Occipital lobe (tissue), 2 donors: ENCODE data around the gene CHKA. TPM values are rescaled to one million over a fixed set of nuclear protein-coding genes. Genes with fewer than 3 reads are reported as not detected.

Source experiments
- DNase-seq: peaks from one replicate; lab custom pipeline; 2025; lab: John Stamatoyannopoulos, UW
- total RNA-seq: library from RNA; depleted of rRNA; stranded (reverse); fragments of >200 nt; gene quantifications from one replicate; pipeline ENCODE4 v1.2.3, GENCODE V29; 2014

Gene CHKA
- total RNA-seq, 1 donor from 2014 or later: 32.8 TPM

DNA sequence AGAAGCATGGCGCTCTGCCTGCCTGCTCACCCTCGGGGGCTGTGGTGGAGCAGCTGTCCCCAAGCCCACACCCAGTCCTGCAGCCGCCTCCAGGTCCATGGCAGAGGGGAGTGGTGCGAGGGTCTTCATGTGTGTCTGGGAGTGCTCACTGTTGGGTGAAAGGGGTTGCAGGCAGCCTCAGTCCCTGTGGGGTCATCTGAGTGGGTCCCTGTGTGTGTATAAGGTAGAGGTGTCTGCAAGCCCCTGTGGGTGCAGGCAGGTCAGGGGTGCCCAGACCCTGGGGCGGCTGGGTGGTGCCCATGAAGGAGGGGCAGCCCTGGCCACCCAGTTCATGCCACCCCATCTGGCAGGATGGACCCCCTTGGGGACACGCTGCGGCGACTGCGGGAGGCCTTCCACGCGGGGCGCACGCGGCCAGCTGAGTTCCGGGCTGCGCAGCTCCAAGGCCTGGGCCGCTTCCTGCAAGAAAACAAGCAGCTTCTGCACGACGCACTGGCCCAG, 106.2 kb downstream of the CHKA start:
- DNase-seq: no peak

DNA sequence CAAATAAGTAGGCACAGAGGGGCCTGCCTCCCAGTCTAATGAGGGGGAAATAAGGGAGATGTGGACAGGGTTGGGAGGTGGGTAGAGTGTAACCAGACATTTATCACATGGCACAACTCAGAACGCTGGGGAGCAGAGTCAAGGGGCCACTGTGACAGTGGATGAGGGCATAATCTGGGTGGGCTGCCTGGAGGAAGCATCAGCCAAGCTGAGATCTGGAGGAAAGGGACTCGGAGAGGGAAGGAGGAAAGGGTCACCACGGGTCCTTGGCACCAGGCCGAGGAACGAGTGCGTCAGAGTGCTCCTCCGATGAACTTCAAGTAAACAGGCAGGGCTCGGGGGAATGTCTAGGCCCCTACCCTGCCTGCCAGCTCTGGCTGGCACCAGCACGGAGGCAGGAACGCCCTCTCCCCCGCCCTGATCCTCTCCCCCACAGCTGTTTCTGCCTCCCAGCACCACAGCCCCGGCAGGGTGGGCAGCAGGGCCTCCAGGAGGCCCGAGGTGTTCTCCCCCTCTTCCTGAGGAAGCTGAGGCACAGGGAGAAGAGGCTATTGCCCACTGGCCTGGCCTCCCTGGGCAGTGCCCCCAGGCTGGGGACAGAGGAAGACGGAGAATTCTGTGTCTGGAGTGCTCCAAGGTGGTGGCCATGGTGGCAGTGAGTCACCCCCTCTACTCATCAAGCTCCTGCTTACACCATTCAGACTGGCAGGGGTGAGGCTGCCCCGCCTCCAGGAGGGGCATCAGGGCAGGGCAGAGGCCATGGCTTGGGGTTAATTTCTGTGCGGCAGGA, 106.8 kb downstream of the CHKA start:
- no peak for DNase-seq

DNA sequence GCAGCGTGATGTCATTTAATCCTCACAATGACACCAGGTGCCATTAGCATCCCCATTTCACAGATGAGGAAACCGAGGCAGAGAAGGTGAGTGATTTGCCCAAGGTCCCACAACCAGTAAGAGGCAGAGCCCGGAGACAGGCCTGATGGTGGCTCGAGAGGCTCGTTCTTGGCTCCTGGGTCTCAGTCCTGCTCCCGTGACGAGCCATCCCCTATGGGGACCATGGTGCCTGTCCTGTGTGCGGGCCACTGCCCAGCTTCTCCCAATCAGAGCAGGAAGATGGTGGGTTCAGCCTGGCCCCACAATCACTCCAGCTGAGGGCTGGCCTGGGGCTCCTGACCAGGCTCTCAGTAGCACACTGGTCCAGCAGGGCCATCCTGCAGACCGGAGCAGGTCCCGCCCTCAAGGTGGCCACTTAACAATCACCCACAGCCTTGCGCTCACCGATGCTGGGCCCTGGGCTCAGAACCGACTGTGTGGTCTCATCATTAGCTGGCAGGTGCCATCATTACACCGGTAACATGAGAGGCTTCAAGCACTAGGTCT, 107.5 kb downstream of the CHKA start:
- no peak for DNase-seq

DNA sequence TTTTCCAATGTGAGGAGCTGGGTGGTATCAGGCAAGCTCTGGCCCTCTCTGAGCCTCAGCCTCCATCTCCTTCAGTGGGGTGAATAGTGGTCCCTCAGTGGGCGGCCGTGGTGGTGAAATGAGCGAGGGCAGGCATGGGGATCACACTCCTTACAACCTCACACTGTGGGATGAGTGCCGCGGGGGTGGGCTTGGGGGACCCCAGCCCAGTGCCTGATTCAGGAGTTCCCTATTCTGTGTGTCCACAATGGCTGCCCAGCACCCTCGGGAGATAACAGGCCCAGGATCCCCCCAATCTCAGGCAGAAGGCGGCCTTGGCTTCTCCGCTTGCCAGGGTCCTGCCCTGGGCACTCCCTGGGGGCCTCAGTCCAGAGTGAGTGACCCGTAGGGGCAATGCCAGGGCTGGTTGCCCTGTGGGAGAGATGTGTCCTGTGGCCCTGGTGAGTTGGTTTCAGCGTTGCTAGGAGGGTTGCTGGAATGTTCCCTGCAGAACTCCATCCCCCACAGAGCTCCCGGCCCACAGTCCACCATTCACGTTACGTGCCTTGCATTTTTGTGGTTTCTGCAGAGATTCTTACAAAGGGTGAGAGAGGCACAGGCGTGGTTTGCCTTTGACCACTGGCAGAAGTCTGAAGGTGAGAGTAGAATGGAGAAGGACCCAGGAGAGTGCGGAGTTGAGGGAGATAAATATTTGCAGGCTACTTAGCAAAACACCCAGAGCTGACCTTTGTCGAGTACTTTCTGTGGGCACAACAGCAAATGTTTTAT, 108.2 kb downstream of the CHKA start:
- no peak for DNase-seq

DNA sequence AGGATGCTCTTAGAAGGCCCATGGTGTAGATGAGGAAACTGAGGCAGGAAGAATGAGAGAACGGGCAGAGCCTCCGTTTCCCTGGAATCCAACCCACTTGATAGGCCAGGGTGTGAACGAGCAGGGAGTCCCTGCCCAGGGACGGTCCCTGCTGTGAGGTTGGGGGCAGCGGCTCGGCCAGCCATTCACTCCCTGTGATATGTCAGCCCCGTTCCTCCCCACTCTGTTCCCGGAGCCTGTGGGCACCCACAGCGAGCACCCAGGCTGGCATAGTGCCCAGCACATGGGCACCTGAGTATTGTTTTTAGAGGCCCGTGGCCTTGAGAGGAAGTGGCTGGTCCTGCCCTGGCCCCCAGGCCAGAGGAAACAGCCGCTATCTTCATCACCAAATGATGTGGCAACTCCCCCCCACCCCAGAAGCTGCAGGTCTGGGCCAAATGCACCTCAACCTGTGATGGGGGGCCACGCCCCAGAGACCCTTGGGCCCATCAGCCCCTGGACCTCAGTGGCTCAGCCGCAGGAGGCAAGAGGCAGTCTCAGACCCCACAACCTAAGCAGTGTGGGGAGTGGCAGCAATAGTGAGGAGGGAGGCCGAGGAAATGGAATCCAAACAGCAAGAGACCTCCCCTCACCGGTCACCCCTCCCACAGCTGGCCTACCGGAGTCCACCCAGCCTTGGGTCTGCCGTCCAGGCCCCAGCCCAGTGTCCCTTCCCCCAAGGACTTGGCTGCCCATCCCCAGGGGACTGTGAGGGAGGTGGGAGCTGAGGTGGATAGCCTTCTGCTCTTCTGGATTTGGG, 108.9 kb downstream of the CHKA start:
- DNase-seq: no peak

DNA sequence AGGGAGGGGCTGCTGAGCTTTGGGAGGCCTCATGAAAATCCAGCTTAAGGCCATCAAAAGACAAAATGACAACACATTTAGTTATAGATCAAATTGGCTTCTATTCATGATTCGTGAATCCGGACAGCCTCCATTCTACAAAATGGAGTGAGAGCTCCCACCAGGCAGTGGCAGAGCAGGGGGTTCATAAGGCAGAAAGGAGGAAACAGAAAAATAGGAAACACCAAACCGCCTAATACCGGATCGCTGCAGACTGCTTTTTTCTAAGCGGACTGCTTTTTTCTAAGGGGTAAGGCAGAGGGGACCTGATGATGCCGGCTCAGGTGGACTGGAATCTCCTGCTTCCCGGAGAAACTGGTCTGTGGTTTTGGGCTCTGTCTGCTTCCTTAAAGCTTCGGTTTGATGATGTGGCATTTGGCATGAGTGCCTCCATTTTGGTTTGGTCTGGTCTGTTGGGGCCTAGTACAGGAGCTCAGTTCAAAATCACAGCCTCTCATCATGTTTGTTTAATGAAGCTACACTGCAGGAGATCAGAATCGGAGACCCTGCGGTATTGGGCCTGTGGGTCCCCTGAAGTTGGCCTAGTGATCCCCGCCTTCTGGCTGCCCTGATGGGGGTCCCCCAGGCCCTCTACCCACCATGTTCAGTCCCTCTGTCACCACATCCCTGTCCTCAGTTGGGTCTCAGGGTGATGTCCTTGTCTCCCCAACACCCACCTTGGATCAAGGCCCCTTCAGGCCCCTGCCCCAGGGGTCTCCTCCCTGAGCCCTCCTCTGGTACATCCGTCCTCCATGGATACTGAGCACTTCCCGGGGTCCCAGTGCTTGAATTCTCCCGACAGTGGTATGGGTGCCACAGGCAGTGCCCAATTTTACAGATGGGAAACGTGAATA, 109.9 kb downstream of the CHKA start:
- no peak for DNase-seq

DNA sequence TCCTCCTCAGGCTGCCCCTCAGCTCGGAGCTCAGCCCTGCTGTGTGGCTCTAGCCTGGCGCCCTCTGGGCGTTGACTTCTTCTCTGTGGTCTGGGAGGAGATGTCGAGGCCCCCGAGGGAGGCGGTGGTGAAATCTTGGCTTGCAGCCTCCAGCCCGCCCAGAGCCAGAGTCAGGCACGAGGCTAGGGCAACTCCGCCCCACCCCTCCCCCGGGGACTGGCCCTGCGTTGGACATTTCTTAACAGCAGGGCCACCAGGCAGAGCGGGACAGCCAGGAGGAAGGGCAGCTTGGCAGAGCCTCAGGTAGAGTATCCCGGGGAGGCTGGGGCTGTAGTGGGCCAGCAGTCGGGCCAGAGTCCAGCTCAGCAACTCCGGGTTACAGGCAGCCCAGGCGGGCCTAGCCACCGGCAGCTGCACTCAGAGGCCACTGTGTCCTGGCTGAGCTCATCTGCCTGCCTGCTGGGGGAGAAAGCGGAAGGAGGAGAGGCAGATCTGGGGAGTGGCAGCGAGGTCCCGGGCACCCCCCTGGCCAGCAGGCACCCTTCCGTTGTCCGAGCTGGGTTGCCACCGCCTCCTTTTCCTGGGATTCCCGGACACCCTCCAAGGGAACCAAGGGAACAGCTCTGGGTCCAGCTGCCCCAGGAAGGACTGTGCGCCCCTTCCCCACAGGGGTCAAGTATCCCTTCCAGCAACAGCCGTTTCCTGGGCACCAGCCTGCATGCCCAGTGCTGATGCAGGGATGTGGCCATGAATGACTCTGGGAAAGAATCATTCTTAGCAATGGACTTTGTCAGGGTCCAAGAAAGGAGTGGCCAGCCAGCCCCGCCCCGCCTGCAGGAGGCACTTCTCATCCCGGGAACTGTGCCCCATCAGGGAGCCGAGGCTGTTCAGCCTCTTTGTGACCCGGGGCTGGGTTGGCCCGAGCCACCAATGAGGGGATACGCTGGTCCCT, 110.8 kb downstream of the CHKA start, which contains the start of gene ALDH3B1:
TSS of gene ALDH3B1 (plus strand) at position 238 of the 952 bp plus-strand sequence. CDS start 4,971 bp downstream, outside the sequence.
- DNase-seq: peak; percentile 60

DNA sequence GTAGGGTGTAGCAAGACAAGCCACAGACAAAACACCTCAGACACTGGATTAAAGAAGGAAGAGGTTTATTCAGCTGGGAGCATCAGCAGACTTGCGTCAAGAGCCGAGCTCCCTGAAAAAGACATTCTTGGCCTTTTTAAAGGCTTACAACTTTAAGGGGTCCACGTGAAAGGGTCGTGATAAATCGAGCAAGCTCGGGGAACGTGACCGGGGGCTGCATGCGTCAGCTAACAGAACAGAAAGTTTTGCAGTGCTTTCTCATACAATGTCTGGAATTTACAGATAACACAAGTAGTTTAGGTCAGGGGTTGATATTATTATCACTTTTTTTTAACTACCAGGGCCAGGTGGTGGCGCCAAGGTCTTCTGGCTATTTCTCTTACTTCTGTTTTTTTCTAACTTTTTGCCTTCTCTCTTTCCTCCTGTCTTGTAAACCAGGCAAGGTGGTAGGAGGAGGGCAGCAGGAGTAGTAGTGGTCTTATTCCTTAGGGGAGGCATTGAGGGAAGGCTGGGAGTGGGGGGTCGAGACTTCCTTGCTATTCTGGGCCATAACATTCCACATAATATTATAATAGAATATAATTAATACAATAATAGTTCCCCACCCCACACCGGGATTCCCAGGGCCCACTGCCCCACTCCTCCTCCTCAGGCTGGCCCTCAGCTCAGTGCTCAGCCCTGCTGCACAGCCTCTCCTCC, 111.6 kb downstream of the CHKA start:
- no peak for DNase-seq

DNA sequence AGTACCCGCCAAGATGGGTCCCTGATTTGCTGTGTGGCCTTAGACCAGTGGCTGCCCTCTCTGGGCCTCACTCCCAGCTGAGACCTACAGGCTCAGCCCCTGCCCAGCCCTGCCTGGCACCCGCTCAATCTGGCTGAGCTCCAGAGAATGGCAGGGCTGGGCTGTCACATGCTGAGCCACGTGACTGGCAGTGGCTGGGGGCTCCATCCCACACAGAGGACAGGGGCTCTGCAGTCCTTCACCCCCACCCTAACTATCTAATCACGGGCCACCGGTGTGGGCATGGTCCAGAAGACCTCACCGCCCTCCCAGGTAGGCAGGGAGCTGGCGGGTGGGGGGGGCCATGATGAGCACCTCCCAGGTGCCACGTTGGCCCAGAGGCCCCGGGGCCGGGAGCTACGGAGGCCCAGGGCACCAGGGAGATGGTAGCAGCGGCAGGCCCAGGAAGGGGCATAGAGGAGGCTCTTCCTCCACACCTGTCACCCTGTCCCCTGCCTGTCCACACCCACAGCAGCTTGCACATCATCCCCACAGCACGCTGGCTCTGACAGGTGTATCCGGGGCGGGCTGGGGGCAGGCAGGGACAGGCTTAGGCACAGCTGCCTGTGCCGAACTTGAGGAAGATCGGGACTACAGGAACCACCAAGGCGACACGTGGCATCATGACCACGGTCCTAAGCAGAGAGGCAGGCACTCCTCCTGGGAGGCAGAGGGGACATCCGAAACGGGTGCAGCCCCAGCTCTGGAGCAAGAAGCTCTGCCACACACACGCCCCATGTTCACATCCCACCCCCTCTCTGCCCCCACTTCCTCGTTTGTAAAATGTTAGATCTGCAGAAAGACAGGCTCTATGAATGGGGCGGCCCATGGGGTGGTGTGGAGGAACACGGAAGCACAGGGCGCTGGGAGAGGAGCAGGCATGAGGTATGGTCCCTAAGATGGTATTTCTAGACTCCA, 112.5 kb downstream of the CHKA start:
- DNase-seq: no peak

DNA sequence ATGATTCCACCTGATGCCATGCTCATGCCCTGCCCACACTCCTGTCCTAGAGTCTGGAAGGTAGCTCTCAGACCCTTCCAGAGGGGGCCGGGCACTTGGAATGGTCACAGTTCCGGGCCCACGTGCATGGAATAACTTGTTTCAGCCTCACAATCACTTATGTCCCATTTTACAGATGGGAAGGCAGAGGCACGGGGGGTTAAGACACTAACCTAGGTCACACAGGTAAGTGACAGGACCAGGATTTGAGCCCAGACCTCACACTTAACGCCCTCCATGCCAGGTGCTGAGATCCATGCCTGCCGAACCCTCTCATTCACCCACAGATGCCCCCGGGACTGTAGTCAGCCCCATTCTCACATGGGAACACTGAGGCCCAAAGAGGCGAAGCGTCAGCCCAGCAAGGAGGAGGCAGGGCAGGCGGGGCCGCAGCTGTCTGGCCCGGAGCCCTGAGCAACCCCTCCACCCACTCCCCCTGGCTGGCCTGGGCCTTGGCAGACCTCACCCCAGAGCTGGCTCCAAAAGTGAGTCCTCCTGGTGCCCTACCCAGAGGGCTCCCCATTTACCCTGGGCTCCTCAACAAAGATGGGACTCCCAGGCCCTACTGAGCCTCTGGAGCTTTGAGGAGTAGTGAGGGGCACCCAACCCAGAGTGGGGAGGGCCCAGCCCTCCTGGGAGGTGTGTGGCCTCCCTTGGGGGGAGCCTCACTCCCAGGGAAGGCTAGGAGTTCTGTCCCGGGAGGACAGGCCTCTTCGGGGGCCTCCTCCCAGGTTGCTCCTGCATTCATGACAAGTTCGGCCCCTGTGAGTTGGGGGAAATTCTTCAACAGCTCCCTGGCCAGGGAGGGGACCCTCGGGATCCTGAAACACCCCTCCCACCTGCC, 113.4 kb downstream of the CHKA start:
- no peak for DNase-seq

DNA sequence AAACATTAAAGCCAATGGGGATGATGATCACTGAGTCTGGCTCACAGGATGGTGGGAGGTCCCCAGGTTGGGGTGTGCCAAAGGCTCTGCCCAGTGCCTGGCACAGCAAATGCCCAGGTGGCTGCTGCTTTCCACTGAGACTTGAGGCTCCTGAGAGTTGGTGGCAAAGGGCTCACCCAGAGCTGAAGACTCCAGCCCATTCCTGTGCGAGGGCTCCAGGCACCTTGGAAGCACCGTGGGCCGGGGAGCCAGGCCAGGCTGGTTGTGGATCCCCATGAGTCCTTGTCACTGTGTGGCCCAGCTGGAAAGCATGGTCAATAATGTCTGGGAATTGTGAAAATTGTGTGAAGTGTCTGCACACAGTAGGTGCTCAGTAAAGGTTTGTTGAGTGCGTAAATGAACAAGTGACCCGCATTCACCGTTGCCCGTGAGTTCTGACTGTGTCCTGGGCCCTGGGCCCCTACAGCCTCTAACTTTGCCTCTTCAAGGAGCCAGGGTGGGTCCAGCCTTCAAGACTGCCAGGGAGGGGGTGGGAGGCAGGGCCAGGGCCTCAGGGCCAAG, 114.5 kb downstream of the CHKA start:
- no peak for DNase-seq

DNA sequence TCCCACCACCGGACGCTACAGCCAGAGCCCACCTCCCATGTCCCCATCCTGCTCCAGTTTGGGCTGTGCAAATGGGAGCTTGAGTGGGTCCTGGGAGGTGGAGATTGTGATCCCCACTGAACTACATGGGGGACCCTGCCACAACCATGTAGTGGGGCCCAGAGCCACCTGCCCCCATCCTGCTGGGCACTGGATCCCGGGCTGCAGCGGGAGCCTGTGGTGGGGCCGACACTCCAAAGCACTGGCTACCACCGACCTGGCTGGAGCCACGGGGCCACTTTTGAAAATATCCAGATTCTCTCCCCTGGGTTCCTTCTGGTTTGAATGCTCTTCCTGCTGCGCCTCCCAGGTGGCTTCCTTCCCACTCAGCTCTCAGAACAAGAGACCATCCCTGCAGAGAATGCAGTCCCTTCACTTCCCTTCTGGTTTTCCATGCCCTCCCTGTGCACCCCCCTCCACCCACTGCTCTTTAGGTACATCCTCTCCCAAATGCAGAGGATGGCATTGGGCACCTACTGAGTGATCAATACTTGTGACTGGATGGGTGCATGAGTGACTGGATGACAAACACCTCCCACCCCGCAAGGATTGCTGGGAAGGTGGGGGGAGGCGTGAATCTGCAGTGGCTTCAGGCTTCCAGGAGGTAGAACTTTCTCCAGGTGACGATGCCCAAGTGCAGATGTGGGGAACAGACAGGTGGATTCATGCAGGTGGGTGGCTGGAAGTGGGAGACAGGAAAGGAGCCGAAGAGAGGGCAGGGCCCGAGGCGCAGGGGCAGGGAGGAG, 116.4 kb downstream of the CHKA start:
- no peak for DNase-seq

DNA sequence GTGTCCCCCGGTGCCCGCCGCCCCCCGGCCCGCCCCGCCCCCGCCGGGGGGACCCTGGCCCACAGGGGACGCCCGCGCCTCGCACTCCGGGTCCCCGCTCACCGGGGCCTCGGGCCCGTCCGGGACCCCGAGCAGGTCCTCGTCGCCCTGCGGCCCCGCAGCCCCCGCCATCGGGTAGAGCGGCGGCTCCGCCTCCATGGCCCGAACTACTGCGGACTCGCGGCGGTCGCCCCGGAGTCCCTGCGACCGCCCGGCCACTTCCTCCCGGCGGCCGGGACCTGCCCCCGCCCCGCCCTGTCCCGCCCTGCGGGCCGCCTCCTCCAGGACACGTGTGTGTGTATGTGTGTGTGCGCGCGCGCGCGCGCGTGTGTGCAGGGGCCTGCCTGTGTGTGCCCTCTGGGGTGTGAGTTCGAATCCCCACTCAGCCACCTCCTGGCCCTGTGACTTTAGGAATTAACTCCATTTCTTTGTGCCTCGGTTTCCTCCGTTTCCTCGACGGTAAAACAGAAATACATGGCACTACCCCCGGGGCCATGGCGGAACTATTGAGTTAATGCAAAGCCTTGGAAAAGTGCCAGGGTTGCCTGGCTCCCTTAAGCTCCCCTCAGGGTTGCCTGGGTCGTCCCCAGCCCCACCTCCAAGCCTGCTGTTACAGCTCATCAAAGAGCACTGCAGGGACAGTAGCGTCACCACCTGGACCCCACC, 117.2 kb downstream of the CHKA start, which contains the start of gene UNC93B1:
TSS of gene UNC93B1 (minus strand) at position 252 of the 705 bp plus-strand sequence. CDS start at position 198, 54 bp downstream.
- peak; percentile 36 for DNase-seq
